Body of pancreas (tissue), 4 donors: Measurements from ENCODE around the gene ALDH1A1.

Experiments
- POLR2A ChIP-seq, 3 donors: fragments of 450-650 bp; IDR thresholded peaks; one replicate each; pipeline ENCODE4 v1.6.1; 2016; ENCODE audit warnings: antibody characterized with exemption in 3 of 3, mild to moderate bottlenecking in 2 of 3
- TF ChIP-seq, protein P1 (sequence below), 7 experiments: fragments of 450-650 bp in 4 of 7; fragments of 200-600 bp in 3 of 7; sonication (generic) in 3 of 7; IDR thresholded peaks; one replicate each; pipeline ENCODE4 v1.5.1; 2016 to 2019; ENCODE audit warnings: antibody characterized with exemption in 7 of 7

- TF ChIP-seq, protein P1, sequence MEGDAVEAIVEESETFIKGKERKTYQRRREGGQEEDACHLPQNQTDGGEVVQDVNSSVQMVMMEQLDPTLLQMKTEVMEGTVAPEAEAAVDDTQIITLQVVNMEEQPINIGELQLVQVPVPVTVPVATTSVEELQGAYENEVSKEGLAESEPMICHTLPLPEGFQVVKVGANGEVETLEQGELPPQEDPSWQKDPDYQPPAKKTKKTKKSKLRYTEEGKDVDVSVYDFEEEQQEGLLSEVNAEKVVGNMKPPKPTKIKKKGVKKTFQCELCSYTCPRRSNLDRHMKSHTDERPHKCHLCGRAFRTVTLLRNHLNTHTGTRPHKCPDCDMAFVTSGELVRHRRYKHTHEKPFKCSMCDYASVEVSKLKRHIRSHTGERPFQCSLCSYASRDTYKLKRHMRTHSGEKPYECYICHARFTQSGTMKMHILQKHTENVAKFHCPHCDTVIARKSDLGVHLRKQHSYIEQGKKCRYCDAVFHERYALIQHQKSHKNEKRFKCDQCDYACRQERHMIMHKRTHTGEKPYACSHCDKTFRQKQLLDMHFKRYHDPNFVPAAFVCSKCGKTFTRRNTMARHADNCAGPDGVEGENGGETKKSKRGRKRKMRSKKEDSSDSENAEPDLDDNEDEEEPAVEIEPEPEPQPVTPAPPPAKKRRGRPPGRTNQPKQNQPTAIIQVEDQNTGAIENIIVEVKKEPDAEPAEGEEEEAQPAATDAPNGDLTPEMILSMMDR (IDR thresholded peaks at IDR 0.05) = no peak
- TF ChIP-seq POLR2A (IDR thresholded peaks at IDR 0.05) = no peak
Observed at GRCh38 chr9:72904267-72905093, 48.4 kb downstream of the ALDH1A1 start.
